Endothelial cell of umbilical vein (primary cell): ENCODE results near the gene CRIM1.

Source experiments
- CTCF ChIP-seq, 2 donors: IDR thresholded peaks; 1 replicate in 1 of 2; 2 replicates in 1 of 2; pipeline ENCODE4 v1.5.1; 2011; ENCODE audit warnings: low read length in 2 of 2, mild to moderate bottlenecking in 2 of 2, moderate library complexity in 2 of 2, control low read depth in 1 of 2, inconsistent platforms in 1 of 2, low read depth in 1 of 2; ENCODE audit not compliant: insufficient read depth in 1 of 2; ENCODE audit errors: extremely low read depth in 1 of 2
- POLR2A ChIP-seq: IDR thresholded peaks from 2 replicates; pipeline ENCODE4 v1.6.1; 2012; ENCODE audit warnings: low read depth, mild to moderate bottlenecking, control low read depth, low read length
- POLR2AphosphoS5 ChIP-seq: IDR thresholded peaks from 2 replicates; pipeline ENCODE4 v1.6.1; 2012; ENCODE audit warnings: low read depth, mild to moderate bottlenecking, control low read depth, low read length, moderate library complexity; ENCODE audit not compliant: insufficient read depth

GRCh38 chr2:36379710-36380448 is 24.3 kb downstream of the CRIM1 start:
- TF ChIP-seq CTCF (IDR thresholded peaks at IDR 0.05; ENCODE audit: extremely low read depth in 1 of 2, insufficient read depth in 1 of 2, low read depth in 1 of 2, low read length in 2 of 2), result no peak
- peak; percentile 49 for TF ChIP-seq POLR2AphosphoS5
- no peak for TF ChIP-seq POLR2A
